ENCODE results near the gene ILF2.

Gene ILF2

GRCh38 chr1:153626477-153626903 lies 44.3 kb downstream of the ILF2 start:
- DNase-seq: no peak

GRCh38 chr1:153624965-153625611 lies 45.7 kb downstream of the ILF2 start:
- no peak for DNase-seq

- no peak for DNase-seq
Measured at GRCh38 chr1:153623101-153623500, 47.7 kb downstream of the ILF2 start.

- DNase-seq: no peak
Measured at GRCh38 chr1:153619171-153619570, 51.6 kb downstream of the ILF2 start.

- DNase-seq: peak; percentile 87
Measured at GRCh38 chr1:153617663-153618062, 53.1 kb downstream of the ILF2 start.

GRCh38 chr1:153616917-153617311 lies 53.9 kb downstream of the ILF2 start:
- DNase-seq: no peak

GRCh38 chr1:153616144-153616916 lies 54.5 kb downstream of the ILF2 start, which contains the start of gene S100A14:
TSS of gene S100A14 (minus strand) at chr1:153616325. CDS start at chr1:153615858, 467 bp downstream.
- no peak for DNase-seq

- DNase-seq: no peak
Measured at GRCh38 chr1:153615406-153615805, 55.4 kb downstream of the ILF2 start.

GRCh38 chr1:153614906-153615305 lies 55.9 kb downstream of the ILF2 start:
- no peak for DNase-seq

- DNase-seq: no peak
Measured at GRCh38 chr1:153614189-153614900, 56.4 kb downstream of the ILF2 start.

- DNase-seq: no peak
Measured at GRCh38 chr1:153613406-153613805, 57.4 kb downstream of the ILF2 start.

GRCh38 chr1:153612755-153613331 lies 58.0 kb downstream of the ILF2 start, which contains the start of gene S100A16:
TSS of gene S100A16 (minus strand) at chr1:153613137. CDS start at chr1:153608151, 4,986 bp downstream.
- DNase-seq: no peak

- DNase-seq: no peak
Measured at GRCh38 chr1:153612111-153612754, 58.6 kb downstream of the ILF2 start.

All from activated CD4-positive, alpha-beta T cell treated with anti-CD3 and anti-CD28 coated beads, Interleukin-10, Interleukin-2, amounts not matched to agents 100 ng/mL and 50 ng/mL, durations not matched to agents 16 hours and 8 hours (primary cell).